Activated CD4-positive, alpha-beta T cell treated with anti-CD3 and anti-CD28 coated beads for 24 hours (primary cell): ENCODE data around the gene HOXD3.

Experiments used
- DNase-seq, 2 donors: peaks; one replicate each; pipeline ENCODE4 v3.0.0-alpha.2; 2020; ENCODE audit warnings: low read depth in 2 of 2

Gene HOXD3

DNA sequence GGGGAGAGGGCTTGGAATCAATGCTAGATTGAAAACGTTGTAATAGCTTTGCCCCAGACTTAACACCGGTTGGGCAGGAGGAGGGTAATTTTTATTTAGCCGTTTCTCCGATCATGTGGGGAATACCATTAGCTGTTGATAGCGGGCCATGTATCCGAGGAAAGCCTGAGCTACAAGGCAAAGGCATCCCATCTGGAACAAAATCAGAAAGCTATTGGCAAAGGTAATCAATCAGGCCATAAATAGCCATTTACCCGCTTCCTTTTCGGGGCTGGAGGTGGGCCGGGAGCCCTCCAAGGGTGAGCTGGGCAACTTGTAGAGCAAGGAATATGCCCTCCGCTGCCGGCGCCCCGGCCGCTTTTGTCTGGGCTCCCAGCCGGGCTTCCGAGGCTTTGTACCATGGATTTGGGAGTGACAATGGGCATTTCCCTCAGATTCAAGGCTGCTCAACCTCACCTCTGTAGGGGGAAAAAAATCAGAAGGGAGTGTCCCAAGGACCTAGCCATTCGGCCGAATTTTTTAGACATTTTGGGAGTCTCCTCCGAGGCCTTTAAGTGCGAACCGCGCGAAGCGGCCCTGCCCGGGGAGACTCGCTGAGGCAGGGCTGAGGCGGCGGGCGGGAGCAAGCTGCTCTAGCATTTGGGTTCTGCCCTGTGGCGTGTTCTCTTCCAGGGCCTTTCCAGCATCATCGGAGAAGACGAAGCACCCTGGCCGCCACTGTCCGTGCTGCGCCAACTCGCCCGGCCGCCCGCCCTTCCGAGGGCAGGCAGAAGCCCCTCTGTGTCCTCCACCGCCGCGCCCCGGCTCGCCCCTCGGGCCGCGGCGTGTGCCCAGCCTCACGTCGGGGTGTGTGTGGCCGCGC lies 35.7 kb upstream of the HOXD3 start:
- DNase-seq = no peak

DNA sequence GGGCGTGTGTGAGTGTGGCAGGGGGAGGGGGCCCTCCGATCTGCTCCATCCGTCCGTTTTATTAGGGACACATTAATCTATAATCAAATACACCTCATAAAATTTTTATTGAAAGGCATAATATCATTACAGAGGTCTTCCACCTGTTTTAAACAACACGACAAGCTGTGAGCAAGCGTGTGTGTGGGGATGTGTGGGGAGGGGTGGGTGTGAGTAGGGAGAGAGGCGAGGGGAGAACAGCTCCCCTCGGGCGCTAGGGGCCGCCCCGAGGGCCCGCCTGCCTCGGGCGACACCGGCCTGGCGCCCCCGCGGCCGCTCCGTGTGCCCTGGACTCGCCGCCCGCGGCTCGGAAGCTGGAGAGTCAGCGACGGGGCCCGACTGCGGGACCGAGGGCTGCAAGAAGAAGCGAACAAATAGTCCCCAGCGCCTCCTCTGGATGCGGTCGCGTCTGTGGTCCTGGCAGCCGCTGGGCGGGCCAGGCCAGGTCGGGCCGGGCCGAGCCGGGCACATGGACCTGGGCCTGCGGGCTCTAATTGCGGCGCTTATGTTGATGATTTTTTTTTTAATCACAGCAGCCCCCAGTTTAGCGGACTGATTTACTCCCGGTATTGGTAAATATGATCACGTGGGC lies 34.9 kb upstream of the HOXD3 start:
- no peak for DNase-seq

DNA sequence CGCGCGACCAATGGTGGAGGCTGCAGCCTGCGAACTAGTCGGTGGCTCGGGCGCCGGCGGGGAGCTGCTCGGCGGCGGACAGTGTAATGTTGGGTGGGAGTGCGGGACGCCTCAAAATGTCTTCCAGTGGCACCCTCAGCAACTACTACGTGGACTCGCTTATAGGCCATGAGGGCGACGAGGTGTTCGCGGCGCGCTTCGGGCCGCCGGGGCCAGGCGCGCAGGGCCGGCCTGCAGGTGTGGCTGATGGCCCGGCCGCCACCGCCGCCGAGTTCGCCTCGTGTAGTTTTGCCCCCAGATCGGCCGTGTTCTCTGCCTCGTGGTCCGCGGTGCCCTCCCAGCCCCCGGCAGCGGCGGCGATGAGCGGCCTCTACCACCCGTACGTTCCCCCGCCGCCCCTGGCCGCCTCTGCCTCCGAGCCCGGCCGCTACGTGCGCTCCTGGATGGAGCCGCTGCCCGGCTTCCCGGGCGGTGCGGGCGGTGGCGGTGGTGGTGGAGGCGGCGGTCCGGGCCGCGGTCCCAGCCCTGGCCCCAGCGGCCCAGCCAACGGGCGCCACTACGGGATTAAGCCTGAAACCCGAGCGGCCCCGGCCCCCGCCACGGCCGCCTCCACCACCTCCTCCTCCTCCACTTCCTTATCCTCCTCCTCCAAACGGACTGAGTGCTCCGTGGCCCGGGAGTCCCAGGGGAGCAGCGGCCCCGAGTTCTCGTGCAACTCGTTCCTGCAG lies 34.3 kb upstream of the HOXD3 start, which contains the start of gene HOXD9:
Gene HOXD9, plus strand, starts transcription at position 37 of the 728 bp plus-strand sequence. Its CDS starts 50 bp downstream, at position 87.
- no peak for DNase-seq

DNA sequence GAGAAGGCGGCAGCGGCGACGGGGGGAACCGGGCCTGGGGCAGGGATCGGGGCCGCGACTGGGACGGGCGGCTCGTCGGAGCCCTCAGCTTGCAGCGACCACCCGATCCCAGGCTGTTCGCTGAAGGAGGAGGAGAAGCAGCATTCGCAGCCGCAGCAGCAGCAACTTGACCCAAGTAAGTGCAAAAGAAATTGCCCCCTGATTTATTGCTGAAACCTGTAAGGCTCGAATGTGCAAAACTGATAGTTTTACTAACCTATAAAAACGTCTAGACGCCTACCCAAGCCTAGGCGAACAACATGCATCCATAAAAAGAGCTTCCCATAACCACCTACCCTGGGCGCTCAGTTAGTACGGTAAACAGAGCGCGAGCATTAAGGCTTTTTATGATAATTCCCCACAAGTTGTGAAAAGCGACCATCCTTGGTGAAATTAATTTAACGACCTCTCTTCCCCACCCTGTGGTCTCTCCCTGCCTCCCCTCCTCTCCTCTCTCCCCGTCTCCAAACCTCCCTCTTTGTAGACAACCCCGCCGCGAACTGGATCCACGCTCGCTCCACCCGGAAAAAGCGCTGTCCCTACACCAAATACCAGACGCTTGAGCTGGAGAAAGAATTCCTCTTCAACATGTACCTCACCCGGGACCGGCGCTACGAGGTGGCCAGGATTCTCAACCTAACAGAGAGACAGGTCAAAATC lies 33.5 kb upstream of the HOXD3 start:
- no peak for DNase-seq

DNA sequence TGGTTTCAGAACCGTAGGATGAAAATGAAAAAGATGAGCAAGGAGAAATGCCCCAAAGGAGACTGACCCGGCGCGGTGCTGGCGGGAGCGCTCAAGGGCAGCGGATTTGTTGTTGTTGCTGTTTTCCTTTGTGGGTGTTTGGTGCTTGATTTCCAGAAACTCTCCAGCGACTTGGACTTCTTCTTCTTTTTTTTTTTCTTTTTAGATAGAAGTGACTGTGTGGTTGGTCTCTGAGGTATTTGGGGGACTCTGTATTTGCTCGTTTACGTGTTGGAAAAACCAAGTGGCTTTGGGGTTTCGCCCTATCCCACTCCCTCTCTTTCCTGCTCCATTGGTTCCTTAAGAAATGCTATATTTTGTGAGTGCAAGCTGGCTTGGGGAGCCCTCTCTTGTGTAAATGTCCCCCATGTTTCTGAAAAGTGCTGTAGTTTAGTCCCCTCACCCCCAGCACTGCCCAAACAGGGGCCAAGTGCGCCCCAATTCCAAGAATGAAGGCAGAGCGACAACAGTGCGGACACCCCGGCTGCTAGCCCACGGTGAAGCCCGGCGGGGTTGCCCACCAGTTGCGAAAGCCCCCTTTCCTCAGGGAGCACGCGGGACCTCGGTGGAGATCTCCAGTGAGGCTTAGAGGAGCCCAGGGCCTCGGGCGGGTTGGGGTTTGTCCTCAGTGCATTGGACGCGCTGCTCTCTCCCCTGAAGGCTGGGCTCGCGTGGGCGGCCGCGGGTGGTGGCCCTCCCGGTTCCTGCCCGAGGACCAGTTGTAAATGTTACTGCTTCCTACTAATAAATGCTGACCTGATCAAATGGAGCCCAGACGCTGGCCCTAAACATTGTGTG lies 32.8 kb upstream of the HOXD3 start:
- DNase-seq = no peak

DNA sequence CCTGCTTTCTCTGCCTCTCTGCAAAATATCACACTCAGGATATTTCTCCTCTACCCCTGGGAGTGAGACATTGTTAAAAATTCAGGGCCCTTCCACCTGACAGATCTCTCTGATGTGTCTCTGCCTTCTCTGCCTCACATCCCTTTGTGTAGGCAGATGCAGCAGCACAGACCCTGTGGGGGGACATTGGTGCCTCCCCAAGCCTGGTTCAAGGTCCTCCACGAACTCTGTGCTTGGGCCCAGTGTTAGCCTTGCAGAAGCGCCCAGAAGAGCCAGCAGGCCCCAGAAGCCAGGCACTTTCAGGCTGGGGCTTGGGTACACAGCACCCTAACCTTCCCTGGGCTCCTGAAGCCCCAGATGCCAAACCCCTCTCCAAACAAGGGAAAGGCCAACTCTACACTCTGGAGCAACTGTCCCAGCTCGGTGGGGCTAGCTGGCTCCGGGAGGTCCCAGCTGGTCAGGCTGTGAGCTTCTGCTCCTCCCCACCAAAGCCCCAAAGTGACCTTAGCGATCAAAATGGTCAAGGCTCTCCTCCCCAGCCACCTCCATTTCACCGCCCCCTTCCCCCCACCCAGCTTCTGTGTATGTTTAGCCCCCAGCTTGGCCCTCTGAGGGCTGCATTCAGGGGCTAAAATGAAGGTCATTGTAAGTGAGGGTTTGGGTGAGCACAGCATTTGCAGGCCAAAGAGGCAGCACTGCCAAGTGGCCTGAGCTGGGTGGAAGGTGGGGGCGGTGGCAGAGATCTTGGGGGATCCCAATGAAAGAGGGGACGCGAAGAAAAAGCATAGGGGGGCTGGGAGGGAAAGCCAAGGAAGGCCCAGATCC lies 31.9 kb upstream of the HOXD3 start:
- DNase-seq = no peak

DNA sequence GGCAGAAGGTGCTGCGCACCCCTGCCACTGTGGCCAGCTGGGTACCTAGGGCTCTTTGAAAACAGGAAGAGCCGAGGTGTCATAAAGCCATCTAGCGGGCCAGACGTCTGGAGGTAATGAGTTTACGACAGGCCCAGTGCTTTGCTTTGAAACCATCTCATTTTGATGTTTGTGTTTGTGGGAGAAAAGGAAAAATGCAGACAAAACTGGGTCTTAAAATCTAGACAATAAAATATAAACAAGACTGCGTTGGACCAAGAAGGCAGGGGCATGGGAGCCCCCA lies 31.4 kb upstream of the HOXD3 start:
- no peak for DNase-seq

DNA sequence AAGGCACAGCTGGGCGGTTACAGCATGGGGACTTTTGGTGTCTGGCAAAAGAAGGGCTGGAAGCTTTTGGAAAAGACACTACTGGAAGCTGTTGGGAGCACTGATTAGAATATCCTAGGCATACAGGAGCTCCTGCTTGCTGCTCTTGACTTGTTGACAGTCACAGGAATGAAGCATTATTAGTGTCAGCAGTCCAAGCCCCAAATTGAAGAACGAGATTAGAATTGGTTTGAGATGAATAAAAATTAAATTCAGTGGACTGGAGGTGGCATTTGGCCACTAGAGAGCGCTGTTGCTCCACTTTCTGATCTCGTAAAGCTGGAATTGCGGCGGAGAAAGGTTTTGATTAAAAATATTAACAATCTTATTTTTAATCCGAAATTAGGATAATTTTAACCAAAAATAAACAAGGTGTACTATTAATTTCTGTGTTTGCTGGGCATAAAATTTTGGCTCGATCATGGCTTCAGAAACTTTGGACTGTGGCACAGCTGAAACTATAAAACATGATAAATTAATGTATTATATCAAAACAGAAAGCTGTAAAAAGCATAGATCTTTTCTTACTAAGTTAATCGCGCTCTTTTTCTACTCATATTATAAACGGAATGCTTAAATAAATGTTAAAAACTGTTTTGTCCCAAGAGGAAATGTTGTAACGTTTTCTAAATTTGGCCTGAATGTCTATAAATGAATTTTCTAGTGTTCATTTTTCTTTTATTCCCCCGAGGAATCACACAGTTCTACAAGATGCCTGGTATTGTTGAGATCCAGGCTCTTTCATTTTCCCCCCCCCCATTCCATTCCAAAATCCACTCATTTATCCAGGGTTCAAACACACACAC lies 30.0 kb upstream of the HOXD3 start:
- DNase-seq = peak; percentile 59 to 60

DNA sequence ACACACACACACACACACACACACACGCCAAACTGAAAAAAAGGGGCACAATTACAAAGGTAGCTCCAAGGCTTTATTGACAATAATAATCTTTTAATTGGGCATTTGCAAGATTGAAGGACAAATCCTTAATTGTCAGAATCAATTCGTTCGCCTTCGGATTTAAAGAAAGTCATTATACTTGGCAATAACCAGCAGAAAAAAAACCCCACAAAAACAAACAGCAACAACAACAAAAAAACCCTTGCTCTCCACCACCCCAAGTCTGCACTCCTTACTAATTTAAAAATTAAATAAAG lies 29.4 kb upstream of the HOXD3 start:
- DNase-seq = no peak

DNA sequence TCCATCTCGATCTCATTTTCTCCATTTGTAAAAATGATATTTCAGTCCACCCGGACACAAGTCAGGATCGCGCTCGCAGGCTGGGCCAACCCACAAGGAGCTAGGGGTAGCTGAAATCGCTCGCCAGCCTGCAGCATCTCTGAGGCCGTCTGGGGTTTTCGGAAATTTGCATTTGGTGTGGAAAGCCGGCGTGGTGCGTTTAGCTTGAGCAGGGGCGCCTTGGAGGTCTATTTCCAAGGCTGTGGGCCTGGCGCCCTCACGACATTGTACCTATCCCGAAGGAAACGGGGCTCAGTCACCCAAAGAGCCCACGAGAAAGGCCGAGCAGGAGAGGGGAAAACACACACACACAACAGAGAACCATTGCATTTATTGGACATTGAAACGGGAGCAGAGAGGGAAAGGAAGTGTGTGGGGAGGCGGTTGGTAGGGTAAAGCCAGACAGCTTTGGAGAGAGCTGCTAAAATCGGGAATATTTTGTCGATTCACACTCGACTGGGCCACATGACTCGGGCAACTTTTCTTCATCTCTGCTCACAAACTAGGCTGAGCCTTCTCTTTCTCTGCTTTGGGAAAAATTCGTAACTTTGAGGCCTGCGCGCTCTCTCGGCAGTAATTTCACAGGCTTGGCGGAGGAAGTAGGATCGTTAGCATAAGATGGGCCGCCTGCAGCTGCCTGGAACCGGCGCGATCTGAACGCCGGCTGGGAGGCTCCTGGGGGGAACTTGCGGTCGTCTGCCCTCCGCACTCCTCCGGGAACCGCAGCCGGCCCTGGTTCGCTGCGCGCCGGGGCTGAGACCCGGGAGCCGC lies 28.7 kb upstream of the HOXD3 start:
- DNase-seq = no peak

DNA sequence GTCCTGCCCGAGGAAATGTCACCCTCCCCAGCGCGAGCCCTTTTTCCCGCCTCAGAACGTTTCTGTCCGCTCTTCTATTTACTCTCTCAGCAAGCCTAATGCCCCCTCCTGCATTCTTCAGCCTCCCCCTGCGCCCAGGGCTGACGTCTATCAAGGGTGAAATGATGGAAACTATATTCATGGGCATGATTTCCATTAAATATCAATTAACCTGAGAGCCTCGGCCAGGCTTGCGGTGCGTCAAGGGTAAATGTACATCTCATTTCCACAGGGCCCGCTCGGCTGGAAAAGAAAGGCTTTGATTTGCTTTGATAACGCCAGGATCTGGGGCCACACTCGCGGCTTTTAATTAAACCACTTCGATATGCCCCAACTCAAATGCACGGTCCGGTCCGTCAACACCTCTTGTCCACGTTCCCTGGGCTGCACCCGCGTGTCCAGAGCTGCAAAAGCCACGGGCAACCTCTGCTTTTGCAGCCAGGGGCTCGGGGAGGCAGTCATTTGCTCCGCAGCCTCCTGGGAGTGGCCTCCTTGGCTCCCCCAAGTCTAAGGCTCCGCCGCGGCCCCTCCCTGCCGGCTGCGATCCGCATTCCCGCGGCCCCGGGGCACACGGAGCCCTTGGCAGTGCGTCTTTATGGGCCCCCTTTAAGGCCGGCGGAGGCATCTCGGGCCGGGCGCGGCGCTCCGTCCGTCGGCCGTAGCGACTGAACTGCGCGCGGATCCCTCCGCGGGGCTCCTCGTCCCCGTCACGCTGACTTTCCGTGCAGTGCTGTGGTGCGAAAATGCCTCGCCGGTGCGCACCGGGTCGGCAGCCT lies 27.9 kb upstream of the HOXD3 start, which contains the start of gene HOXD8:
Gene HOXD8, plus strand, starts transcription at position 724 of the 815 bp plus-strand sequence. CDS start 662 bp downstream, outside the sequence.
- DNase-seq = no peak

DNA sequence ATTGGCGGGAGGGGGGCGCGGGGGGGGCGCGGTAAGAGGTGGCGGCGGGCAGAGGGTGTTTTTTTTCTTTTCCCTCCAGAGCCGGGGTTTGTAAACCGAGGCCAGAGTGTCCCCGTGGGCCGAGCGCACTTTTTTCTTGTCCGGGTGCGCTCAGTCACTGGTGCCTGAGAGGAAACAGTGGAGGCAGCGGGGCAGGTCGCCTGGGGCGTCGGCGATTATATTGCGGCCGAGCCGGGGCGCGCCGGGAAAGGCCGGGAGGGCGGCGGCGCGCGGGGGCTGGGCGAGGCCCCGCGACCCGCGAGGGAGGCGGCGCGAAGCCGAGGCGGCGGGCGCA lies 27.3 kb upstream of the HOXD3 start:
- no peak for DNase-seq

DNA sequence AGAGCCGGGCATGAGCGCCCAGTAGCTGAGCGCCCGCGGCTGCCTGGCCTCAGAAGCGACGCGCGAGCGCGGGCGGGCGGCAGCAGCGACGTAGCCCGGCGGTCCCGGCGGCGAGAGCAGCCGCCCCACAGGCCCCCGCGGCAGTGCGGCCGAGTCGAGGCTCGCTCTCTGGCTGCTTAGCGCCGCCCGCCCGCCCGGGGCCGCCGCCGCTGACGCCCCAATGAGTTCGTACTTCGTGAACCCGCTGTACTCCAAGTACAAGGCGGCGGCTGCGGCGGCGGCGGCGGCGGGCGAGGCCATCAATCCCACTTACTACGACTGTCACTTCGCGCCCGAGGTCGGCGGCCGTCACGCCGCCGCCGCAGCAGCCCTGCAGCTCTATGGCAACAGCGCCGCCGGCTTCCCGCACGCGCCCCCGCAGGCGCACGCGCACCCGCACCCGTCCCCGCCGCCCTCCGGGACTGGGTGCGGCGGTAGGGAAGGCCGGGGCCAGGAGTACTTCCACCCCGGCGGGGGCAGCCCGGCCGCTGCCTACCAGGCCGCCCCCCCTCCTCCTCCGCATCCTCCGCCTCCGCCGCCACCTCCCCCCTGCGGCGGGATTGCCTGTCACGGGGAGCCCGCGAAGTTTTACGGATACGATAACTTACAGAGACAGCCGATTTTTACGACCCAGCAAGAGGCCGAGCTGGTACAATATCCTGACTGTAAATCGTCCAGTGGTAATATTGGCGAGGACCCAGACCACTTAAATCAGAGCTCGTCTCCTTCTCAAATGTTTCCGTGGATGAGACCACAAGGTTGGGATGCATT lies 26.8 kb upstream of the HOXD3 start:
- DNase-seq = no peak

DNA sequence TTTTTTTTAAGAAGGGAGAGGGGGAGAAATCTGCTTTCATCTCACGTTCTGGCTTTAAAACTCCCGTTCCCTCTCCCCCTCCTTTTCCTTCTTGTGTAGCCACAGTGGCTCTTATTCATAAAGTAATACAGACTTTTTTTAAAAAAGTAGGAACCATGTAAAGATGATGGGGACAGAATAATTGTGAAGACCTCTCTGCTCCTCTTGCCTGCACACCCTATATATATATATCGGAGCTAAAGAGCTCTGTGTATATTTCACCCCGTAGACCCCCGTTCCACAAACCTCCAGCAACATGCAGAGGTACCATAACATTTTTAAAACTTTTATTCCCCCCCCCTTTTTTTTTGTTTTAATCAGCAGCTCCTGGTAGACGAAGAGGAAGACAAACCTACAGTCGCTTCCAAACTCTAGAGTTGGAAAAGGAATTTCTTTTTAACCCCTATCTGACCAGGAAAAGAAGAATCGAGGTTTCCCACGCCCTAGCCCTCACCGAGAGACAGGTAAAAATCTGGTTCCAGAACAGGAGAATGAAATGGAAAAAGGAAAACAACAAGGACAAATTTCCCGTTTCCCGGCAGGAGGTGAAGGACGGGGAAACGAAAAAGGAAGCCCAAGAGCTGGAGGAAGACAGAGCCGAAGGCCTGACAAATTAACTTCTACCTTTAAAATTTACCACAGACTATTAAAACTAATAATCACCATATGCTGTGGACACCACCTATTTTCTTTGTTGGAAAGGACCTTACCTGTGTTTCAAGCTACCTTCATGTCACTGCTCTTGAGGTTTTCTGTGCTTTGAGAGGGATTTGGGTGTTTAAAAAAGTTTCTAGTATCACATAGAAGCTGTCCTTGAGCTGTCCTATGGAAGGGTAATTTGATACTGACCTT lies 25.9 kb upstream of the HOXD3 start:
- no peak for DNase-seq

DNA sequence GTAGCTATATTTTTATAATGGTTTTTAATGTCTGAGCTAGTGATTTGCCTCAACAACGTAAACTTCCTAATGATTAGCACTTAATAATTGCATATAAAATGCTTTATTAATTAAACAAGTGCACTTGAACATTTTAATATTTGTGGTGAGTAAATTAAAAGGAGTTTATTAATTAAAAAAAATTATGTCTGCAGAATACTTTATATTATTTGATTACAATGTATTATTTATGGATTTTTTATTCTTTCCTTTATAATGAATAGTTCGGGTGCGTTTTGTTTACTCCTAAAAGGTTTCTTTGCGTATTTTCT lies 25.3 kb upstream of the HOXD3 start:
- no peak for DNase-seq
